Keratinocyte (primary cell): ENCODE measurements around the gene TEX101. TPM values are rescaled to one million over a fixed set of nuclear protein-coding genes. Genes with fewer than 3 reads are reported as not detected.

Experiments
- DNase-seq: peaks from one replicate; pipeline ENCODE4 v3.0.0-alpha.2; 2011; ENCODE audit warnings: low read depth, missing footprints, low spot score
- FAIRE-seq: peaks from 2 replicates; lab custom pipeline; 2011; peaks lifted over from hg19 to GRCh38; lab: Jason Lieb, UNC
- H2AFZ ChIP-seq: 2 replicates; pipeline ENCODE4 v1.6.0; 2012; ENCODE audit warnings: low read length, control low read depth, inconsistent platforms; ENCODE audit not compliant: control insufficient read depth
- H3K27ac ChIP-seq: 2 replicates; pipeline ENCODE4 v1.5.1; 2011; ENCODE audit warnings: low read length; ENCODE audit not compliant: control insufficient read depth, insufficient read depth
- H3K27me3 ChIP-seq: 3 replicates; pipeline ENCODE4 v1.6.0; 2011; ENCODE audit warnings: low read length; ENCODE audit not compliant: control insufficient read depth, insufficient read depth; ENCODE audit errors: extremely low read depth
- H3K36me3 ChIP-seq, 2 experiments: 2 replicates in 1 of 2; 3 replicates in 1 of 2; pipeline ENCODE4 v1.5.1; 2011; ENCODE audit warnings: low read length in 2 of 2, mild to moderate bottlenecking in 1 of 2; ENCODE audit not compliant: control insufficient read depth in 2 of 2, insufficient read depth in 2 of 2; ENCODE audit errors: extremely low read depth in 1 of 2
- H3K4me1 ChIP-seq: 3 replicates; pipeline ENCODE4 v1.5.1; 2011; ENCODE audit warnings: low read length; ENCODE audit not compliant: control insufficient read depth, insufficient read depth; ENCODE audit errors: extremely low read depth
- H3K4me2 ChIP-seq: 3 replicates; pipeline ENCODE4 v1.6.0; 2011; ENCODE audit warnings: low read depth, low read length; ENCODE audit not compliant: control insufficient read depth, insufficient read depth; ENCODE audit errors: extremely low read depth
- H3K4me3 ChIP-seq, 3 experiments: fragments of 200-600 bp in 1 of 3; sonication (generic) in 1 of 3; 2 replicates in 2 of 3; 3 replicates in 1 of 3; pipeline ENCODE4 v1.5.1; 2011 to 2016; ENCODE audit warnings: low read length in 3 of 3, mild to moderate bottlenecking in 3 of 3, control low read depth in 2 of 3, inconsistent platforms in 1 of 3, low read depth in 1 of 3, mixed read lengths in 1 of 3, mixed run types in 1 of 3, moderate library complexity in 1 of 3; ENCODE audit not compliant: control insufficient read depth in 2 of 3, insufficient read depth in 2 of 3; ENCODE audit errors: extremely low read depth in 1 of 3
- H3K79me2 ChIP-seq: 2 replicates; pipeline ENCODE4 v1.6.0; 2012; ENCODE audit warnings: low read length; ENCODE audit not compliant: control insufficient read depth, insufficient read depth
- H3K9ac ChIP-seq: 3 replicates; pipeline ENCODE4 v1.6.0; 2011; ENCODE audit warnings: low read length; ENCODE audit not compliant: control insufficient read depth, insufficient read depth; ENCODE audit errors: extremely low read depth
- H3K9me1 ChIP-seq: 3 replicates; pipeline ENCODE4 v1.6.0; 2011; ENCODE audit warnings: low read length; ENCODE audit not compliant: control insufficient read depth, insufficient read depth; ENCODE audit errors: extremely low read depth
- H3K9me3 ChIP-seq: 2 replicates; pipeline ENCODE4 v1.5.1; 2012; ENCODE audit warnings: low read depth, low read length; ENCODE audit not compliant: control insufficient read depth
- H4K20me1 ChIP-seq: 3 replicates; pipeline ENCODE4 v1.6.0; 2011; ENCODE audit warnings: low read length; ENCODE audit not compliant: control insufficient read depth, insufficient read depth; ENCODE audit errors: extremely low read depth
- EZH2 ChIP-seq: IDR thresholded peaks from one replicate; pipeline ENCODE4 v1.6.1; 2012; ENCODE audit warnings: inconsistent platforms, mild to moderate bottlenecking, low read length, moderate library complexity
- dilution Hi-C: fragments of 300-500 bp; cut with MboI; formaldehyde crosslinking; loops from one replicate; pipeline ENCODE4 v1.7.0; 2020; ENCODE audit warnings: low sequenced_read_pairs; ENCODE audit not compliant: extremely low pct_ligation_motif_present
- polyA plus RNA-seq, 5 experiments: library from polyadenylated mRNA; depleted of rRNA in 3 of 5; stranded (reverse) in 3 of 5; stranded (forward) in 1 of 5; unstranded in 1 of 5; fragments of >200 nt; gene quantifications; 1 replicate in 1 of 5; 2 replicates in 3 of 5; 3 replicates in 1 of 5; pipeline versions ENCODE4 v1.2.1 to v1.2.3, GENCODE V29; 2011 to 2012; ENCODE audit warnings: missing spikeins in 2 of 5, low read depth in 1 of 5, low replicate concordance in 1 of 5
- TF ChIP-seq, protein P1 (sequence below), 3 experiments: IDR thresholded peaks in 1 of 3; conservative IDR thresholded peaks in 1 of 3; optimal IDR thresholded peaks in 1 of 3; 2 replicates in 2 of 3; 3 replicates in 1 of 3; pipeline versions ENCODE3 to v1.5.1; 2011; ENCODE audit warnings: low read length in 3 of 3, mild to moderate bottlenecking in 3 of 3, moderate library complexity in 2 of 3, control low read depth in 1 of 3, inconsistent platforms in 1 of 3; ENCODE audit not compliant: insufficient read depth in 2 of 3; ENCODE audit errors: extremely low read depth in 1 of 3

TEX101 gene
- polyA plus RNA-seq, 1 donor (not counting 4 experiments of a cell fraction or from before 2014, with no cell fraction given) = not detected

DNA sequence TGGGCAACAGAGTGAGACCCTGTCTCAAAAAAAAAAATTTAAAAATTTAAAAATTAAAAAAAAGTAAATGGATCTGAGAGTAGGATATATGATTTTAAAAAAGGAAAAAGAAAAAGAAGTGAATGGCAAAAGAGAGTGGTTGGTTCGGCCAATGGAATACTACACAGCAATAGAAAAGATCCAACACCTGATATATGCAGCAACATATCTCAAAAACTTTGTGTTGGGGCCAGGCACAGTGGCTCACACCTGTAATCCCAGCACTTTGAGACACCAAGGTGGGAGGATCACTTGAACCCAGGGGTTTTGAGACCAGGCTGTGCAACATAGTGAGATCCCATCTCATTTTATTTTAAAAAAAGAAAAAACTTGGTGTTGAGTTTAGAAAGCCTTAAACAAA, 52.1 kb downstream of the TEX101 start:
- no peak for TF ChIP-seq EZH2
- TF ChIP-seq, protein P1, sequence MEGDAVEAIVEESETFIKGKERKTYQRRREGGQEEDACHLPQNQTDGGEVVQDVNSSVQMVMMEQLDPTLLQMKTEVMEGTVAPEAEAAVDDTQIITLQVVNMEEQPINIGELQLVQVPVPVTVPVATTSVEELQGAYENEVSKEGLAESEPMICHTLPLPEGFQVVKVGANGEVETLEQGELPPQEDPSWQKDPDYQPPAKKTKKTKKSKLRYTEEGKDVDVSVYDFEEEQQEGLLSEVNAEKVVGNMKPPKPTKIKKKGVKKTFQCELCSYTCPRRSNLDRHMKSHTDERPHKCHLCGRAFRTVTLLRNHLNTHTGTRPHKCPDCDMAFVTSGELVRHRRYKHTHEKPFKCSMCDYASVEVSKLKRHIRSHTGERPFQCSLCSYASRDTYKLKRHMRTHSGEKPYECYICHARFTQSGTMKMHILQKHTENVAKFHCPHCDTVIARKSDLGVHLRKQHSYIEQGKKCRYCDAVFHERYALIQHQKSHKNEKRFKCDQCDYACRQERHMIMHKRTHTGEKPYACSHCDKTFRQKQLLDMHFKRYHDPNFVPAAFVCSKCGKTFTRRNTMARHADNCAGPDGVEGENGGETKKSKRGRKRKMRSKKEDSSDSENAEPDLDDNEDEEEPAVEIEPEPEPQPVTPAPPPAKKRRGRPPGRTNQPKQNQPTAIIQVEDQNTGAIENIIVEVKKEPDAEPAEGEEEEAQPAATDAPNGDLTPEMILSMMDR (optimal IDR thresholded peaks at IDR 0.05 in 1 of 3, IDR thresholded peaks at IDR 0.05 in 1 of 3, conservative IDR thresholded peaks at IDR 0.05 in 1 of 3; ENCODE audit: extremely low read depth in 1 of 3, insufficient read depth in 2 of 3, low read length in 3 of 3) = no peak
- no peak for FAIRE-seq
- no peaks in the 10 kb centered on the region for H3K27me3 ChIP-seq
- no peaks in the 10 kb centered on the region for H4K20me1 ChIP-seq
- H3K4me3 ChIP-seq = no peak overlapping the region
- no peak overlapping the region for H3K4me2 ChIP-seq
- dilution Hi-C loops = no loop called here
- H3K4me1 ChIP-seq = peaks cover 57% of the 10 kb centered on the region
- peaks cover 4% of the 10 kb centered on the region for H3K9me1 ChIP-seq
- no peak overlapping the region for H3K9ac ChIP-seq
- peaks cover 10% of the 10 kb centered on the region for H3K79me2 ChIP-seq
- DNase-seq = no peak
- peaks cover 0 to 9% of the 10 kb centered on the region in 2 experiments for H3K36me3 ChIP-seq
- no peak overlapping the region for H2AFZ ChIP-seq
- peak overlapping the region; percentile 69 for H3K27ac ChIP-seq
- no peaks in the 10 kb centered on the region for H3K9me3 ChIP-seq

DNA sequence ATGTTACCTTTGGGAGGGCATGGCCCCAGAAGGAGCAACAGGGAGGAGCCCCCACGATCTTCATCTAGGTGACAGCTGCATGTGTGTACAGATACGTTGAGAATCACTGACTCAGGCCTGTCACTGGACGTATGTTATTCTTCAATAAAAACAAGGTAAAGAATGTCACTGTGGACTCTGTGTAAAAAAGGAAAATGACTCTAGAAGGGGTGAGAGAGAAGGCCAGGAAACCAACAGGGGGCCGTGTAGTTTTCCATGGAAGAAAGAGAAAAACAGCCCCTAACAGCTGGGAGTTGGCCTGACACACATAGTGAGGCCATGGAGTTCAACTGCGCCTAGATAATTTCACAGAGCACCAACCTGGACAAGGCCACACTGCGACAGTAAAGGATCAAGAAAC, 52.6 kb downstream of the TEX101 start:
- Histone ChIP-seq H3K9me1 (peaks cover 4% of the 10 kb centered on the region), H3K79me2 (peaks cover 10% of the 10 kb centered on the region), H2AFZ (no peak overlapping the region), H3K9ac (no peak overlapping the region), H3K4me2 (peak overlapping the region; percentile 74), H3K4me3 (no peak overlapping the region), H3K9me3 (no peaks in the 10 kb centered on the region), H3K4me1 (peaks cover 57% of the 10 kb centered on the region), H3K27ac (peak overlapping the region; percentile 69), H3K36me3 (peaks cover 0 to 5% of the 10 kb centered on the region in 2 experiments), H4K20me1 (no peaks in the 10 kb centered on the region), H3K27me3 (no peaks in the 10 kb centered on the region)
- TF ChIP-seq, protein P1 (optimal IDR thresholded peaks at IDR 0.05 in 1 of 3, IDR thresholded peaks at IDR 0.05 in 1 of 3, conservative IDR thresholded peaks at IDR 0.05 in 1 of 3; ENCODE audit: extremely low read depth in 1 of 3, insufficient read depth in 2 of 3, low read length in 3 of 3) = no peak
- TF ChIP-seq EZH2 = no peak
- dilution Hi-C loops = no loop called here
- DNase-seq (no peak), FAIRE-seq (no peak)
